A549 (cell line): ENCODE data around the gene SRM. TPM values are rescaled to one million over a fixed set of nuclear protein-coding genes. Genes with fewer than 3 reads are reported as not detected.
"Not testable (repeated sequence)": the region's sequence is repeated elsewhere in the genome, so short reads cannot be mapped to it uniquely, and the experiment has no call there.

Source experiments
- ATAC-seq, 2 experiments: fragments of 200-7000 bp in 1 of 2; fragments of >200 bp in 1 of 2; cut with Nextera tagmentation in 1 of 2; cut with Tn5 transposase in 1 of 2; 3 replicates each; pipeline versions ENCODE4 v1.8.0 to v1.9.1; 2018 to 2020; ENCODE audit warnings: mild to moderate bottlenecking in 1 of 2, moderate library complexity in 1 of 2
- CTCF ChIA-PET: fragments of 300-600 bp; sonication (Branson Sonifier 250); formaldehyde crosslinking; extraction: SDS; loops from one replicate; lab custom pipeline; 2021; ENCODE audit warnings: antibody characterized with exemption, inconsistent platforms; lab: Yijun Ruan, JAX
- POLR2A ChIA-PET: fragments of 350-600 bp; formaldehyde crosslinking; extraction: SDS; loops from one replicate; lab custom pipeline; 2021; ENCODE audit warnings: antibody characterized with exemption, inconsistent platforms; lab: Yijun Ruan, JAX
- DNase-seq, 2 experiments: peaks; one replicate each; pipeline versions ENCODE4 v3.0.0 to v3.0.0-alpha.2; 2011 to 2016; ENCODE audit warnings: low read depth in 1 of 2, low spot score in 1 of 2
- FAIRE-seq: peaks from 2 replicates; lab custom pipeline; 2011; peaks lifted over from hg19 to GRCh38; lab: Jason Lieb, UNC
- H3K27ac ChIP-seq, 2 experiments: fragments of >200 bp; sonication (Bioruptor Twin); formaldehyde crosslinking; 3 replicates each; pipeline ENCODE4 v1.5.1; 2016 to 2017
- H3K4me1 ChIP-seq: fragments of >200 bp; sonication (Bioruptor Twin); formaldehyde crosslinking; 3 replicates; pipeline ENCODE4 v1.6.1; 2016
- H3K4me2 ChIP-seq: fragments of >200 bp; sonication (Bioruptor Twin); formaldehyde crosslinking; 3 replicates; pipeline ENCODE4 v1.6.1; 2016
- H3K4me3 ChIP-seq: fragments of >200 bp; sonication (Bioruptor Twin); formaldehyde crosslinking; 3 replicates; pipeline ENCODE4 v1.5.1; 2016
- H3K9me3 ChIP-seq: fragments of >200 bp; sonication (Bioruptor Twin); formaldehyde crosslinking; 3 replicates; pipeline ENCODE4 v1.6.1; 2016
- ATOH8 ChIP-seq: fragments of 250-450 bp; sonication (Bioruptor Pico); IDR thresholded peaks from 2 replicates; pipeline ENCODE4 v1.5.0; 2020; ENCODE audit warnings: low read depth, mild to moderate bottlenecking, moderate library complexity
- CBX2 ChIP-seq: fragments of 200-600 bp; sonication (generic); IDR thresholded peaks from 2 replicates; pipeline ENCODE4 v1.6.1; 2016; ENCODE audit warnings: low read depth, mild to moderate bottlenecking, borderline replicate concordance
- CBX8 ChIP-seq: fragments of 200-600 bp; sonication (generic); IDR thresholded peaks from 2 replicates; pipeline ENCODE4 v1.6.1; 2016
- CTCF ChIP-seq: fragments of >200 bp; sonication (Bioruptor Twin); formaldehyde crosslinking; IDR thresholded peaks from 3 replicates; pipeline ENCODE4 v1.5.1; 2016
- EP300 ChIP-seq, 2 experiments: fragments of >200 bp; sonication (Bioruptor Twin); formaldehyde crosslinking; IDR thresholded peaks; 2 replicates in 1 of 2; 3 replicates in 1 of 2; pipeline ENCODE4 v1.6.1; 2016 to 2017
- FOSB ChIP-seq: fragments of 250-450 bp; sonication (Bioruptor Pico); IDR thresholded peaks from 2 replicates; pipeline ENCODE4 v1.5.0; 2020; ENCODE audit warnings: mild to moderate bottlenecking, moderate library complexity
- FOSL2 ChIP-seq, 2 experiments: fragments of 450-650 bp in 1 of 2; fragments of >200 bp in 1 of 2; sonication (Bioruptor Twin) in 1 of 2; formaldehyde crosslinking; IDR thresholded peaks; 2 replicates each; pipeline versions ENCODE4 v1.5.0 to v1.6.1; 2016 to 2020; ENCODE audit warnings: mild to moderate bottlenecking in 1 of 2, moderate library complexity in 1 of 2
- HDAC2 ChIP-seq: fragments of 200-600 bp; sonication (generic); IDR thresholded peaks from 2 replicates; pipeline ENCODE4 v1.6.1; 2016
- HMGXB4 ChIP-seq: fragments of 250-450 bp; sonication (Bioruptor Pico); IDR thresholded peaks from 2 replicates; pipeline ENCODE4 v1.5.0; 2021; ENCODE audit warnings: mild to moderate bottlenecking, moderate library complexity, borderline replicate concordance
- HOXB13 ChIP-seq: fragments of 250-450 bp; sonication (Bioruptor Pico); IDR thresholded peaks from 2 replicates; pipeline ENCODE4 v1.5.0; 2020; ENCODE audit warnings: low read depth, mild to moderate bottlenecking, moderate library complexity
- HOXB5 ChIP-seq: fragments of 250-450 bp; sonication (Bioruptor Pico); IDR thresholded peaks from 2 replicates; pipeline ENCODE4 v1.5.0; 2020; ENCODE audit warnings: mild to moderate bottlenecking, moderate library complexity
- JUNB ChIP-seq: fragments of >200 bp; sonication (Bioruptor Twin); formaldehyde crosslinking; IDR thresholded peaks from 2 replicates; pipeline ENCODE4 v1.6.1; 2016
- KDM5A ChIP-seq: fragments of 200-600 bp; sonication (generic); IDR thresholded peaks from 2 replicates; pipeline ENCODE4 v1.6.1; 2016; ENCODE audit warnings: antibody characterized with exemption, mild to moderate bottlenecking
- MAZ ChIP-seq: fragments of 150-350 bp; IDR thresholded peaks from 2 replicates; pipeline ENCODE4 v1.6.1; 2014; ENCODE audit warnings: antibody characterized with exemption, low read depth, low read length, borderline replicate concordance
- MYC ChIP-seq: IDR thresholded peaks from 2 replicates; pipeline ENCODE4 v1.6.1; 2012; ENCODE audit warnings: mild to moderate bottlenecking, inconsistent platforms, low read length, improper control_type of control experiment, borderline replicate concordance
- NFE2L2 ChIP-seq: fragments of 150-350 bp; conservative IDR thresholded peaks from 2 replicates; pipeline ENCODE4 v1.6.1; 2014; ENCODE audit warnings: low read length
- NPAS2 ChIP-seq: fragments of 250-450 bp; sonication (Bioruptor Pico); IDR thresholded peaks from 2 replicates; pipeline ENCODE4 v1.8.0; 2022; ENCODE audit warnings: mild to moderate bottlenecking, moderate library complexity, borderline replicate concordance
- PHF8 ChIP-seq: fragments of 200-600 bp; sonication (generic); IDR thresholded peaks from 2 replicates; pipeline ENCODE4 v1.6.1; 2016; ENCODE audit warnings: low read depth, mild to moderate bottlenecking, antibody characterized with exemption, moderate library complexity, borderline replicate concordance
- POLR2A ChIP-seq: IDR thresholded peaks from 2 replicates; pipeline ENCODE4 v1.6.1; 2012; ENCODE audit warnings: mild to moderate bottlenecking, low read length
- RARB ChIP-seq: fragments of 250-450 bp; sonication (Bioruptor Pico); IDR thresholded peaks from 2 replicates; pipeline ENCODE4 v1.8.0; 2021; ENCODE audit warnings: mild to moderate bottlenecking, moderate library complexity
- RFX5 ChIP-seq: fragments of 450-650 bp; IDR thresholded peaks from 2 replicates; pipeline ENCODE4 v1.7.1; 2014; ENCODE audit warnings: antibody characterized with exemption, mild to moderate bottlenecking, moderate library complexity
- ZSCAN20 ChIP-seq: fragments of 250-450 bp; sonication (Bioruptor Pico); IDR thresholded peaks from 2 replicates; pipeline ENCODE4 v1.8.0; 2022; ENCODE audit warnings: mild to moderate bottlenecking, moderate library complexity
- WGBS: methylation state at CpG from one replicate; pipeline ENCODE4 v1.1.6; 2017; ENCODE audit errors: missing lambda C conversion rate; 5-methylcytosine and 5-hydroxymethylcytosine counted together
- polyA plus RNA-seq, 4 experiments: library from polyadenylated mRNA; depleted of rRNA in 3 of 4; stranded (reverse); fragments of >200 nt; fragmentation: RNase III in 1 of 4; extraction: RNeasy Plus Mini Kit Qiagen cat#74134 plus additional on column Dnase treatment in 1 of 4; gene quantifications; 2 replicates in 3 of 4; 3 replicates in 1 of 4; pipeline ENCODE4 v1.2.3, GENCODE V29; 2011 to 2017

SRM gene
- polyA plus RNA-seq, 2 of the 4 experiments (the other 2 are of a cell fraction), result 30.8 to 87.8 TPM

- FAIRE-seq, result no peak
- CTCF ChIA-PET, result no interaction called here
- 91% methylated on average over 10 of the region's 10 CpGs for WGBS
These were observed 45.8 kb upstream of the SRM start for GRCh38 chr1:11105586-11105985.

GRCh38 chr1:11101347-11101746 is 41.5 kb upstream of the SRM start:
- no peak for FAIRE-seq
- WGBS, result 95% methylated on average over 6 of the region's 6 CpGs

More at GRCh38 chr1:11105586-11105985, 45.8 kb upstream of the SRM start:
- H3K9me3 ChIP-seq, result no peaks in the 10 kb centered on the region
- H3K4me2 ChIP-seq, result no peak overlapping the region
- no peak for TF ChIP-seq RARB (CRISPR knock-in tag)
- no peak for TF ChIP-seq ATOH8 (CRISPR knock-in tag)
- TF ChIP-seq FOSB, result no peak
- no peak for TF ChIP-seq CTCF
- TF ChIP-seq CBX2, result no peak
- TF ChIP-seq JUNB, result no peak
- no peak for TF ChIP-seq KDM5A
- no peak for TF ChIP-seq MAZ
- TF ChIP-seq PHF8, result no peak
- TF ChIP-seq HDAC2, result no peak
- no peak for TF ChIP-seq RFX5
- TF ChIP-seq CBX8, result no peak
- TF ChIP-seq HOXB5, result no peak
- TF ChIP-seq, all 56 proteins: peak for 0
- POLR2A ChIA-PET, result no interaction called here
- Histone ChIP-seq H3K27ac (no peak overlapping the region), H3K4me3 (no peak overlapping the region), H3K4me1 (no peaks in the 10 kb centered on the region)
- ATAC-seq (no peak), DNase-seq (no peak)

GRCh38 chr1:11100806-11101205 is 41.0 kb upstream of the SRM start:
- FAIRE-seq, H3K4me3 ChIP-seq, POLR2A ChIA-PET: not testable (repeated sequence)

More at GRCh38 chr1:11101347-11101746, 41.5 kb upstream of the SRM start:
- H3K9me3 ChIP-seq, result no peaks in the 10 kb centered on the region
- no peak overlapping the region for H3K4me2 ChIP-seq
- no peak for ATAC-seq
- no peak for DNase-seq
- no peak overlapping the region for H3K4me3 ChIP-seq
- H3K27ac ChIP-seq, result no peak overlapping the region
- CTCF ChIA-PET, result interaction anchor here (1.0 kb wide), 1 partner anchor 9 kb away, joined by 3 read pairs; no protein-coding TSS in a partner anchor
- TF ChIP-seq CBX2 (no peak), JUNB (no peak), MAZ (no peak), EP300 (IDR thresholded peaks at IDR 0.05) (no peak), NPAS2 (CRISPR knock-in tag) (no peak), ZSCAN20 (CRISPR knock-in tag) (no peak), ATOH8 (CRISPR knock-in tag) (no peak), CTCF (no peak), HOXB13 (no peak), MYC (no peak), POLR2A (no peak), FOSL2 (IDR thresholded peaks at IDR 0.05) (no peak), FOSL2 (CRISPR knock-in tag; IDR thresholded peaks at IDR 0.05) (no peak), HMGXB4 (CRISPR knock-in tag) (no peak), NFE2L2 (no peak)
- TF ChIP-seq, all 56 proteins: peak for 0
- peaks cover 8% of the 10 kb centered on the region; the same call in 2 of the 3 replicates for H3K4me1 ChIP-seq
- POLR2A ChIA-PET, result no interaction called here

More at GRCh38 chr1:11100806-11101205, 41.0 kb upstream of the SRM start:
- CTCF ChIA-PET, H3K4me2 ChIP-seq, DNase-seq, H3K4me1 ChIP-seq, H3K27ac ChIP-seq, ATAC-seq, H3K9me3 ChIP-seq: not testable (repeated sequence)
- 93% methylated on average over 17 of the region's 17 CpGs for WGBS
